Prostate gland (tissue), 2 donors: ENCODE data around the gene BCL2A1. TPM values are rescaled to one million over a fixed set of nuclear protein-coding genes. Genes with fewer than 3 reads are reported as not detected.
A peak's percentile ranks its signal among the peaks of the same experiment; 100 is the strongest.
"Not testable (repeated sequence)": the region's sequence is repeated elsewhere in the genome, so short reads cannot be mapped to it uniquely, and the experiment has no call there.

Experiments used
- DNase-seq: peaks from one replicate; pipeline ENCODE4 v3.0.0-alpha.2; 2019; ENCODE audit warnings: low spot score
- H3K27ac ChIP-seq, 2 donors: fragments of 200-600 bp; sonication (generic); 2 replicates each; pipeline ENCODE4 v1.5.1; 2017 to 2019
- H3K27me3 ChIP-seq: fragments of 200-600 bp; sonication (generic); replicated peaks from 2 replicates; pipeline ENCODE4 v1.5.1; 2019; ENCODE audit not compliant: insufficient read depth
- H3K36me3 ChIP-seq, 2 donors: fragments of 200-600 bp; sonication (generic); 1 replicate in 1 of 2; 2 replicates in 1 of 2; pipeline versions ENCODE4 v1.5.1 to v1.8.1; 2017 to 2019
- H3K4me1 ChIP-seq: fragments of 200-600 bp; sonication (generic); replicated peaks from 2 replicates; pipeline ENCODE4 v1.5.1; 2019
- H3K4me3 ChIP-seq, 2 donors: fragments of 200-600 bp; sonication (generic); 2 replicates each; pipeline ENCODE4 v1.5.1; 2017 to 2019
- H3K9me3 ChIP-seq: fragments of 200-600 bp; sonication (generic); 2 replicates; pipeline ENCODE4 v1.5.1; 2017
- POLR2A ChIP-seq: fragments of 450-650 bp; IDR thresholded peaks from one replicate; pipeline ENCODE4 v1.6.1; 2016; ENCODE audit warnings: antibody characterized with exemption, mild to moderate bottlenecking
- POLR2AphosphoS5 ChIP-seq: sonication (generic); formaldehyde crosslinking; IDR thresholded peaks from one replicate; pipeline ENCODE4 v1.6.1; 2017; ENCODE audit warnings: antibody characterized with exemption
- WGBS: methylation state at CpG from one replicate; pipeline ENCODE4 v1.1.5; 2018; 5-methylcytosine and 5-hydroxymethylcytosine counted together
- intact Hi-C: fragments of 100-400 bp; cut with DNase I; formaldehyde crosslinking; loops from one replicate; pipeline ENCODE4 v1.14.2; 2022
- total RNA-seq, 2 donors: library from RNA; depleted of rRNA; stranded (reverse); fragments of >200 nt; gene quantifications; one replicate each; pipeline ENCODE4 v1.1.0, GENCODE V29; 2016
- TF ChIP-seq, protein P1 (sequence below), 4 experiments: fragments of 200-600 bp in 2 of 4; fragments of 450-650 bp in 2 of 4; sonication (generic) in 2 of 4; IDR thresholded peaks; 1 replicate in 3 of 4; 2 replicates in 1 of 4; pipeline ENCODE4 v1.5.1; 2016 to 2019; ENCODE audit warnings: antibody characterized with exemption in 4 of 4, mild to moderate bottlenecking in 2 of 4, moderate library complexity in 2 of 4

BCL2A1 gene
- total RNA-seq, 2 donors from 2014 or later, result 0.57 to 2.7 TPM

DNA sequence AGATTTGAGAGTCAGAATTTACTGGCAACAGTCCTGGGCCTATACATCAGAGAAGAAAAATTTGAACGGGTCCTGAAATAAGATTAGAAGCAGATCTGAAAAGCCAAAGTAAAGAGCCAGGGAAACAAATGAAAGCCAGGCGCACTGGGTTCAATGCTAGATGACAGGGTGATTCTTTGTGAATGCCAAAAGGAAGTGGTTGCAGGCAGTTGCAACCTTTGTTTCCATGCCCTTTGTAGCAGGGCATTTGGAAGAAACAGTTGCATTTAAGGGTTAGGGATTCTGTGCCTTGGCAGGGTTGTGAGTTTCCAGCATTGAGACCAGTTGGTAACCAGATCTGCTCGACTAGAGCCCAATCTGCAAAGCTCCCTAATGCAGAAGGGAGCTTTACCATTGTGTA, 37.8 kb downstream of the BCL2A1 start:
- intact Hi-C loops, result no loop called here
- WGBS, result 65% methylated on average over 3 of the region's 3 CpGs
- TF ChIP-seq, protein P1, sequence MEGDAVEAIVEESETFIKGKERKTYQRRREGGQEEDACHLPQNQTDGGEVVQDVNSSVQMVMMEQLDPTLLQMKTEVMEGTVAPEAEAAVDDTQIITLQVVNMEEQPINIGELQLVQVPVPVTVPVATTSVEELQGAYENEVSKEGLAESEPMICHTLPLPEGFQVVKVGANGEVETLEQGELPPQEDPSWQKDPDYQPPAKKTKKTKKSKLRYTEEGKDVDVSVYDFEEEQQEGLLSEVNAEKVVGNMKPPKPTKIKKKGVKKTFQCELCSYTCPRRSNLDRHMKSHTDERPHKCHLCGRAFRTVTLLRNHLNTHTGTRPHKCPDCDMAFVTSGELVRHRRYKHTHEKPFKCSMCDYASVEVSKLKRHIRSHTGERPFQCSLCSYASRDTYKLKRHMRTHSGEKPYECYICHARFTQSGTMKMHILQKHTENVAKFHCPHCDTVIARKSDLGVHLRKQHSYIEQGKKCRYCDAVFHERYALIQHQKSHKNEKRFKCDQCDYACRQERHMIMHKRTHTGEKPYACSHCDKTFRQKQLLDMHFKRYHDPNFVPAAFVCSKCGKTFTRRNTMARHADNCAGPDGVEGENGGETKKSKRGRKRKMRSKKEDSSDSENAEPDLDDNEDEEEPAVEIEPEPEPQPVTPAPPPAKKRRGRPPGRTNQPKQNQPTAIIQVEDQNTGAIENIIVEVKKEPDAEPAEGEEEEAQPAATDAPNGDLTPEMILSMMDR (IDR thresholded peaks at IDR 0.05), result no peak
- TF ChIP-seq POLR2A (no peak), POLR2AphosphoS5 (no peak)

DNA sequence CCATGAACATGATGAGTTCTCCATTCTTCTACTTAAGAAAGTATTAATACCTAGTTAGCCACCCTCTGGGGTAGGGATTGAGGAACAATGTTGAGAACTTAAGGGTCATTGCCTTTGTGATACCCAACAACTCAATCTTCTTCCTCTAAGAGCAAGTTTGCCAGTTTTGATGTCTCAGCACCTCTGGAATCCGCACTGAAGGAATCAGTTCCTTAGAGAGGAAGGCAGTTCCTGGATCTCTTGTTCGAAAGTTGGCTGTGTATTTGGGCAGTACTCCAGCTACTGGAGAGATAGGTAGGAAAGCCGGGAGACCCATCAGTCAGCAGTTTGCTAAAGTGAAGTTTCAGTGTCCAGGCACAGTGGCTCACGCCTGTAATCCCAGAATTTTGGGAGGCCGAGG, 38.5 kb downstream of the BCL2A1 start:
- Histone ChIP-seq H3K36me3 (no peaks in the 10 kb centered on the region), H3K4me3 (no peak overlapping the region), H3K27me3 (no peaks in the 10 kb centered on the region), H3K27ac (peak overlapping the region in 1 of 2 donors; percentile 8), H3K9me3 (no peaks in the 10 kb centered on the region), H3K4me1 (peaks cover 3% of the 10 kb centered on the region)
- TF ChIP-seq POLR2AphosphoS5 (peak; percentile 84), POLR2A (no peak)
- DNase-seq, result peak; percentile 79
- intact Hi-C loops, result no loop called here
- 46% methylated on average over 5 of the region's 5 CpGs for WGBS

More for the DNA sequence above, 37.8 kb downstream of the BCL2A1 start:
- no peak for DNase-seq
- Histone ChIP-seq H3K27ac (no peak overlapping the region), H3K9me3 (no peaks in the 10 kb centered on the region), H3K4me3 (no peak overlapping the region), H3K36me3 (no peaks in the 10 kb centered on the region), H3K27me3 (no peaks in the 10 kb centered on the region), H3K4me1 (peaks cover 3% of the 10 kb centered on the region)

DNA sequence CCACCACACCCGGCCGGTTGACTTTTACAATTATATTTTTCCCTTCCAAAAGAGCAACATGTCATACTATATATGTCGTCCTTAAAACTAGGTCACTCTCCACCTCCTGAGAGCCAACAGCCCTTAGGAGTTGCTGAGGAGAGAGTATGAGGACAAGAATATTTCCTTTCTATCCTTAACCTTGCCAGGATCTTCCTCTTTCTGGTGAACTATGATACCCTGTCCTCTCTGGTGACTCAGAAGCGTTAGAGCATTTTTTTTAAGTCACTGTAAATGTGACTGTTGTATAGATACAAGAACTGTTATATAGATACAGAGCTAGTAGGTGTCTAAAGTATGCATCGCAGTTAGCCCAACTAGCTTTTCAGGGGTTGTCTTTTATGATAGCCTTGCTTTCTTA, 40.5 kb downstream of the BCL2A1 start:
- H3K4me1 ChIP-seq, result peaks cover 3% of the 10 kb centered on the region
- no peak overlapping the region for H3K27ac ChIP-seq
- TF ChIP-seq POLR2A (no peak), POLR2AphosphoS5 (no peak)
- TF ChIP-seq, protein P1 (IDR thresholded peaks at IDR 0.05), result no peak
- H3K4me3 ChIP-seq, result no peak overlapping the region
- WGBS, result 55% methylated on average over 5 of the region's 5 CpGs
- no peaks in the 10 kb centered on the region for H3K9me3 ChIP-seq
- no peaks in the 10 kb centered on the region for H3K36me3 ChIP-seq
- intact Hi-C loops, result no loop called here
- H3K27me3 ChIP-seq, result no peaks in the 10 kb centered on the region
- no peak for DNase-seq

DNA sequence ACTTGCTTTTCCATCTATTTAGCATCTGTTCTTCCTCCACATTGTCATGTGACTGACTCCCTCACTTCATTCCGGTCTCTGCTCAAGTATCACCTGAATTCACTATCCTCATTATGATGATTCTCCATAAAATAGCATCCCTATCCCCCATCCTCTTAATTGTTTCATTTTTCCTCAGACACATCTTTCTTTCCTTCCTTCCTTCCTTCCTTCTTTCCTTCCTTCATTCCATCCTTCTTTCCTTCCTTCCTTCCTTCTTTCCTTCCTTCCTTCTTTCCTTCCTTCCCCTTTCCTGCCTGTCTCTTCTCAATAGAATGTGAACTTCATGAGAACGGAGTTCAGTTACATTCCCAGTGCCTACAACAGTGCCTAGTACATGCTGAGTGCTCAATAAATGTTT, 41.6 kb downstream of the BCL2A1 start:
- Histone ChIP-seq H3K27me3 (no peaks in the 10 kb centered on the region), H3K27ac (no peak overlapping the region), H3K36me3 (no peaks in the 10 kb centered on the region), H3K4me1 (no peaks in the 10 kb centered on the region), H3K4me3 (no peak overlapping the region), H3K9me3 (no peaks in the 10 kb centered on the region)
- TF ChIP-seq, protein P1 (IDR thresholded peaks at IDR 0.05), result no peak
- TF ChIP-seq POLR2A (no peak), POLR2AphosphoS5 (no peak)
- 91% methylated on average over 2 of the region's 2 CpGs for WGBS
- no peak for DNase-seq
- intact Hi-C loops, result loop anchor here (10.0 kb wide), 1 partner anchor 125 kb away; the partner anchor contains the start of gene ZFAND6

DNA sequence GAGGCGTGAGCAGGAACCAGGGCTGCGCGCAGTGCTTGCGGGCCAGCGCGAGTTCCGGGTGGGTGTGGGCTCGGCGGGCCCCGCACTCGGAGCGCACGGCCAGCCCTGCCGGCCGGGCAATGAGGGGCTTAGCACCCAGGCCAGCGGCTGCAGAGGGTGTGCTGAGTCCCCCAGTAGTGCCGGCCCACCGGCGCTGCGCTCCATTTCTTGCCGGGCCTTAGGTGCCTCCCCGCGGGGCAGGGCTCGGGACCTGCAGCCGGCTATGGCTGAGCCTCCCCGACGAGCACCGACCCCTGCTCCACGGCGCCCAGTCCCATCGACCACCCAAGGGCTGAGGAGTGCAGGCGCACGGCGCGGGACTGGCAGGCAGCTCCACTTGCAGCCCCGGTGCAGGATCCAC, 44.9 kb downstream of the BCL2A1 start:
- not testable (repeated sequence) for H3K4me1 ChIP-seq, H3K36me3 ChIP-seq, DNase-seq, H3K27me3 ChIP-seq, H3K4me3 ChIP-seq, H3K27ac ChIP-seq, H3K9me3 ChIP-seq
- intact Hi-C loops, result loop anchor here (10.0 kb wide), 1 partner anchor 129 kb away; the partner anchor contains the start of gene ZFAND6
- 96% methylated on average over 32 of the region's 36 CpGs for WGBS

DNA sequence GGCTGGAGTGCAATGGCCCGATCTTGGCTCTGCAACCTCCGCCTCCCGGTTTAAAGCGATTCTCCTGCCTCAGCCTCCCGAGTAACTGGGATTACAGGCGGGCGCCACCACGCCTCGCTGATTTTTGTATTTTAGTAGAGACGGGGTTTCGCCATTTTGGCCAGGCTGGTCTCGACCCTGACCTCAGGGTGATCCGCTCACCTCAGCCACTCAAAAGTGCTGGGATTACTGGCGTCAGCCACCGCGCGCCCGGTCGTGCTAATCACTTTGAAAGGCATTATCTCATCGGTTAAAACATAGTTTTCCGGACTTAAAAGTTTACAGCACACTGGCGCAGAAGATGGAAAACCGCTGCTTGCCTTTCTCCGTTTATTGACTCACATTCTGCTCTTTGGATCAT, 46.6 kb downstream of the BCL2A1 start:
- DNase-seq, result no peak
- no peak for TF ChIP-seq POLR2A
- TF ChIP-seq, protein P1 (IDR thresholded peaks at IDR 0.05), result no peak
- TF ChIP-seq POLR2AphosphoS5, result no peak
- intact Hi-C loops, result loop anchor here (10.0 kb wide), 1 partner anchor 130 kb away; the partner anchor contains the start of gene ZFAND6
- Histone ChIP-seq H3K9me3 (no peaks in the 10 kb centered on the region), H3K4me1 (no peaks in the 10 kb centered on the region), H3K36me3 (peaks cover 0 to 5% of the 10 kb centered on the region in 2 donors), H3K27me3 (no peaks in the 10 kb centered on the region), H3K4me3 (peak overlapping the region; percentile 66 to 84), H3K27ac (peak overlapping the region; percentile 91 to 96)
- 90% methylated on average over 24 of the region's 24 CpGs for WGBS
